Measurements from ENCODE around the gene PPP1CC.
A peak's percentile ranks its signal among the peaks of the same experiment; 100 is the strongest.

The PPP1CC gene

DNA sequence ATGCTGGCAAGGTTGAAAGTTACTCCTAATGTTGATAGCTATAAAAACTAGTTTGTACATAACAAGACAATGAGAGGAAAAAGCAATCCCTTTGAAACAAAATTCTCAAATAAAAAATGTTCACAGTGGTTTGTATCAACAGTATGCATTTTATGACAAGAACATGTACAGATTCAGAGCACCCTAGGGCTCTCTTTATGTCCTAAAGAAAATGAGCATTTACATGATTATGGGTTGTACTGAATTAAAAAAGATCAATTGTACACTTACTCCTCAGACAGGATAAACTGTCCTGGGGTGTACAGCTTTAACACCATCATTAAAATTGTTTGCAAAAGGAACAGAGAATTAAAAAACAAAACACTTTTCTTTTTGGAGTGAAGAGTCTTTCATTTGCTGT is 22.2 kb downstream of the PPP1CC start:
- in situ Hi-C loops (cut with MboI; ENCODE audit: low pct_unique_long_range_greater_than_20kb, low sequenced_read_pairs, unreplicated experiment) = loop anchor here (10.0 kb wide), 1 partner anchor 114 kb away; no protein-coding TSS in a partner anchor
- TF ChIP-seq, protein P1, sequence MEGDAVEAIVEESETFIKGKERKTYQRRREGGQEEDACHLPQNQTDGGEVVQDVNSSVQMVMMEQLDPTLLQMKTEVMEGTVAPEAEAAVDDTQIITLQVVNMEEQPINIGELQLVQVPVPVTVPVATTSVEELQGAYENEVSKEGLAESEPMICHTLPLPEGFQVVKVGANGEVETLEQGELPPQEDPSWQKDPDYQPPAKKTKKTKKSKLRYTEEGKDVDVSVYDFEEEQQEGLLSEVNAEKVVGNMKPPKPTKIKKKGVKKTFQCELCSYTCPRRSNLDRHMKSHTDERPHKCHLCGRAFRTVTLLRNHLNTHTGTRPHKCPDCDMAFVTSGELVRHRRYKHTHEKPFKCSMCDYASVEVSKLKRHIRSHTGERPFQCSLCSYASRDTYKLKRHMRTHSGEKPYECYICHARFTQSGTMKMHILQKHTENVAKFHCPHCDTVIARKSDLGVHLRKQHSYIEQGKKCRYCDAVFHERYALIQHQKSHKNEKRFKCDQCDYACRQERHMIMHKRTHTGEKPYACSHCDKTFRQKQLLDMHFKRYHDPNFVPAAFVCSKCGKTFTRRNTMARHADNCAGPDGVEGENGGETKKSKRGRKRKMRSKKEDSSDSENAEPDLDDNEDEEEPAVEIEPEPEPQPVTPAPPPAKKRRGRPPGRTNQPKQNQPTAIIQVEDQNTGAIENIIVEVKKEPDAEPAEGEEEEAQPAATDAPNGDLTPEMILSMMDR (IDR thresholded peaks at IDR 0.05; ENCODE audit: extremely low read depth, insufficient read depth, missing control alignments) = no peak
- no peak for DNase-seq (ENCODE audit: low spot score)

DNA sequence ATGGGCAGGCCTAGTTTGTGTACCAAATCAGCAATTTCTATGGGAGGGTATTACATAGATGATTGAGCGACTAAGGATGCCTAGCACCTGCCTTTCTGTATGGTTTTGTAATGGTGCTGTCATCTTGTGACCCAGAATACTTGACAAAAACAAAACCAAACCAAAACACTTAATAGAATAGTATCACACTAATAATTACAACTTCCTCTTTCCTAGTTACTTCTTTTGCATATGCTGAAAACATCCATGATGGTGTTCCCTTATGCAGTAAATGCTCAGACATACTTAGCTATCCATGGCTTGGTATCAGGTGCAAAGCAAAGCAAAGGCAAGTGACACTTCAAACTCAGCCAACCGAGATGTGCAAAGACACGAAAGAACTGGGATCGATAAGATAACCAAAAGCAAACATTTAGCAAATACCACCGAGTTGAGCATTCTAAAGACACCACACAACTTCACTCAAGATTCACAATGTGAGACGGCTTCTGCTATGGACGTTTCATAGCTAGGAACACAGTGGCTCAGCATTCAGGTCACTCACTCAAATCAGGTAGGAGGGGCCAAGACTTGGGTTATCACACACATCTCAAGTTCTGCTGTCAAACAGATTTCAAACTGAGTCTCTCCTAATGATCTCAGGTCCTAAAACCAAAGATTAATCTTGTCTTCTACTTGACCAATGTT is 24.3 kb downstream of the PPP1CC start:
- TF ChIP-seq, protein P1 (IDR thresholded peaks at IDR 0.05; ENCODE audit: extremely low read depth, insufficient read depth, missing control alignments) = no peak
- in situ Hi-C loops (cut with MboI; ENCODE audit: low pct_unique_long_range_greater_than_20kb, low sequenced_read_pairs, unreplicated experiment) = no loop called here

DNA sequence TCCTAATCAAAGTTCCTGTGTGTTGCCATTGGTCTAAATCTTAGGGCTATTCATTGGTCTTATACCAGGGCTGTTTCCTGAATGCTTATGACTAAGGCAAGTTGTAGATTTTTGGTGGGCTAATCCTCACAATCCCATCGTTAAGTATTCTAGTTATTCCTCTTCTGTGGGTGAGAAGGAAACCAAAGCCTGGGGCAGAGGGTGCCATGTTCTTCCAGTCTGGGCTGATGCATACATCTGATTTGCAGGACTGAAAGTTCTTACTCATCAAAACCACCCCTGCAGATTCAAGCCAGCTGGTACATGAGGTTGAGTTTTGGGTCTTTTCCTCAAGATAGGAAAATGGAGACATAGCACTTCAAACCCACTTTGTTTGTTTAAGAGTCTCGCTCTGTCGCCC is 25.7 kb downstream of the PPP1CC start:
- no peak for DNase-seq (ENCODE audit: low spot score)
- TF ChIP-seq, protein P1 (IDR thresholded peaks at IDR 0.05; ENCODE audit: extremely low read depth, insufficient read depth, missing control alignments) = no peak
- in situ Hi-C loops (cut with MboI; ENCODE audit: low pct_unique_long_range_greater_than_20kb, low sequenced_read_pairs, unreplicated experiment) = no loop called here

More for the DNA sequence above, 24.3 kb downstream of the PPP1CC start:
- no peak for DNase-seq (ENCODE audit: low spot score)

DNA sequence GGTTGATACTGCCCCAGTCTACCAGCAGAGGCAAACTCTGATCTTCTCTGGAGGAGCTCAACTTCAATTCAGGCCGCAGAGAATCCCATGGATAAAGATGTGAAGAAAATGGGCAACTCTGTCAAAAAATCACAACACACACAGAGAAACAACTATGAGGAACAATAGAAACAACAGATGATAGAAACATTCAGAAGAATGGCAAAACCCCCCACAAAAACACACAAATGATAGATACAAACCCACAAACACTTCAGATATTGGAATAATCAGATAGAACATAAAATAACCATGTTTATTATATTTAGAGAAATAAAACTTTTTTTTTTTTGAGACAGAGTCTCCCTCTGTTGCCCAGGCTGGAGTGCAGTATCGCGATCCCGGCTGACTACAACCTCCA is 33.8 kb downstream of the PPP1CC start:
- in situ Hi-C loops (cut with MboI; ENCODE audit: low pct_unique_long_range_greater_than_20kb, low sequenced_read_pairs, unreplicated experiment) = no loop called here
- TF ChIP-seq, protein P1 (IDR thresholded peaks at IDR 0.05; ENCODE audit: extremely low read depth, insufficient read depth, missing control alignments) = no peak
- no peak for DNase-seq (ENCODE audit: low spot score)

DNA sequence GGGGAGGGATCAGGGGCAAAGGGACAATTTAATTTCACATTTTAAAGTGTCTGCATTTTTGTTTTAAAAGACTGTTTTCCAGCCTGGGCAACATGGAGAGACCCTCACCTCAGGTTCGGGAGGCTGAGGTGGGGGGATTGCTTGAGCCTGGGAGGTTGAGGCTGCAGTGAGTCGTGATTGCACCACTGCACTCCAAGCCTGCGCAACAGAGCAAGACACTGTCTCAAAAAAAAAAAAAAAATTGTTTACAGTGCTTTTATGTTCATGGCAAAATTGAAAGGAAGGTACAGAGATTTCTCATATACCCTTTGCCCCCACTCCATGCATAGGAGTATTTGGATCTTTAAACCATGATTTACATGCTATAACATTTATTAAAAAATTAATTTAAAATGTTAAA is 37.4 kb downstream of the PPP1CC start:
- TF ChIP-seq, protein P1 (IDR thresholded peaks at IDR 0.05; ENCODE audit: extremely low read depth, insufficient read depth, missing control alignments) = no peak
- in situ Hi-C loops (cut with MboI; ENCODE audit: low pct_unique_long_range_greater_than_20kb, low sequenced_read_pairs, unreplicated experiment) = no loop called here
- no peak for DNase-seq (ENCODE audit: low spot score)

DNA sequence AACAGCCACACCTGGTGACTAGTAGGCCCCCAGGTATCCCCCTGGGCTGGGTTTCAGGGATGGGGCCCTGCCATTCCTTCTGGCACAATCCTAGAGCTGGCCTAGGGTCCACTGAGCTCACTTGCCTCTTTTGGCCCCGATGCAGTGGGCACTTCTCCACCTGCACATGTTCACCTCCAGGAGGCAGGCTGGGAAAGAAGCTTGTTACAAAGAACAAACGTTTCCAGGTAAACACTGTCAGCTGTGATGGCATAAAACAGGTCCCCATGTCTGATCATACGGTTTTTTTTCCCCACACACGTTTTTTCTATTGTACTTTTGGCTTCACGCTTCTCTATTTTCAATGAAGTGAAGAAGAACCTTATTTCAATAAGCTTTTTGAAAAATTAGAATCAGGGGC is 37.9 kb downstream of the PPP1CC start:
- TF ChIP-seq, protein P1 (IDR thresholded peaks at IDR 0.05; ENCODE audit: extremely low read depth, insufficient read depth, missing control alignments) = peak; percentile 57
- DNase-seq (ENCODE audit: low spot score) = no peak
- in situ Hi-C loops (cut with MboI; ENCODE audit: low pct_unique_long_range_greater_than_20kb, low sequenced_read_pairs, unreplicated experiment) = no loop called here

Data from GM13977 (cell line).